Hematopoietic multipotent progenitor cell treated with erythropoietin and hydrocortisone succinate and interleukin-3 and kit ligand, for 4 days (in vitro differentiated cells): ENCODE data around the gene SLC25A12.

ENCODE experiments used
- DNase-seq: peaks from one replicate; pipeline ENCODE4 v3.0.0-alpha.2; 2015

SLC25A12 gene

DNA sequence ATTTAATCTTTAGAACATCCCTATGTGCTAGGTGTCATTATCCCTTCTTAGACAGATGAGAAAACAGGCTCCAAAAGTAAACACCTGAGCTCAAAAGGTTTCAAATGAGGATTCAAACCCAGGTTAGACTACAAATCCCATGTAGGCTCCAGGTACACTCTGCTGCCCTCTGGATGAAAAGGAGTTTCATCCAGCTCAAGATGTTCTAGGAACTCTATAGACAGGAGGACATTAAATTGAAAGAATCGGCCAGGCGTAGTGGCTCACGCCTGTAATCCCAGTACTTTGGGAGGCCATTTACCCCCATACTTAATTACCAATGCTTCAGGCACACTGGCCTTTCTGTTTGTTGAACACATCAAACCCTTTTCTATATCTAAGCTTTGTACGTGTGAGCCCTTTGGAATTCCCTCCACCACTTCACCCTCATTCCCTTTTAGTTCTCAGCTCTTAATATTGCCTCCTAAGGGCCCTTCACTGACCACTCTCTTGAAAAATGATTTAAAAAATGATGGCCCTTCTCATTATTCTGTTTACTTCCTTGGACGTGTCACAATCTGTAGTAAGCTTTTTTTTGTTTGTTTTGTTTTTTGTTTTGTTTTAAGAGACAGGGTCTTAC lies 10.7 kb downstream of the SLC25A12 start:
- no peak for DNase-seq

DNA sequence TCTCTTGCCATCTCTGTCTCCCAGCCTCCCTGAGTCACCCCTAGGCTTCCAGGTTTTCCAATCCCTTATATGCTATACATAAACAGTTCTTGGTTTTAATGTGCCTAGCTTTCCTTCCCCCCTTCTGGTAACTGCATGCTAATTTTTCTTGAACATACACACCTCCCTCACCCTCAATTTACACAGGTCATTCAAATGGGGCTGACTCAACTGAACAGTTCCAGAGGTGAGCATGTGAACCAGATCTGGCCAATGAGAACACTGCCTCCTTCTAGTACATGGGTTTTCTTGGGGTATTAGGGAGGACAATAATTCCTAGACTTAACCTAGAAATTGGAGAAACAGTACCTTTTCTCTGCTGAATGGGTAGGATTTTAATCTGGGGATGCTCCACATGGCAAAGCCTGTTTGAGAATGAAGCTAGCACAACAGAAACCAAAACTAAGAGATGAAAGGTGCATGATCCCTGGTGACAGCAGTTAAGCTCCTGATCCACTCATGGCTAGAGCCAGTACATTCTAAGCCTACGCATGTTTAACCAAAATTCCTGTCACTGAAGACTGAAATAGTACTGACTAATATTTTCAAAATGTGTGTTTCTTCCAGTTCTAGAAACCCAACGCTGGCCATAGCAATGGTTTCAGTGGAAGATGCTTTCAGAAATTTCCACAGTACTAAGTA lies 11.8 kb downstream of the SLC25A12 start:
- DNase-seq: no peak

DNA sequence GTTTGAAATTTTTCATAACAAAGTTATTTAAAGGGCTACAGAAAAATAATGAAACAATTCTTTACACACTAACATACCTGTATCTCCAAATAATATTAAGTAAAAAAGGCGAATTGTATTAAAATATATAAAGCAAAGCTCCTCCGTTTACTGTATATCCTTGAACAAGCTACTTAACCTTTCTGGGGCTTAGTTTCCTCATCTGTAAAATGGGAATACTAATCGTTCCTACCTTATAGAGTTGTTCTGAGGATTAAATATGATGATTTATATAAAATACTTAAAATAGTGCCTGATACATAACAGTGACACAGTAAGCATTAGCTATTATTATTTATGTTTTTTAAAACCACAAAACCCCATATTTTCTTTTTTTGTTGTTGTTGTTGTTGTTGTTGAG lies 13.3 kb downstream of the SLC25A12 start:
- DNase-seq: no peak

DNA sequence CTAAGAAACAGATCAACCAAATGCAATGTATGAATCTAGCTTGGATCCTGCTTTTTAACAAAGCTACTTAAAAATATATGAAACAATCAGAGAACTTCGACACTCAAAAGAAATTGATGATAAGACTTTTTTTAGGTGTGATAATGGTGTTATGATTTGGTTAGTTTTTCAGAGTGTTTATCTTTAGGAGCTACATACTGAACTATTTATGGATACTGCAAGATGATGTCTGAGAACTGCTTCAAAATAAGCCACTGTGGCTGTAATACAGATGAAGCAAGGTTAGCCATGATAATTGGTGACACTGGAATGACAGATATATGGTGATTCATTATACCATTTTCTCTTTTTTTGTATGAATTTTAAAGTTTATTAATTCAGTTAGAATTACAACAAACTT lies 14.2 kb downstream of the SLC25A12 start:
- no peak for DNase-seq

DNA sequence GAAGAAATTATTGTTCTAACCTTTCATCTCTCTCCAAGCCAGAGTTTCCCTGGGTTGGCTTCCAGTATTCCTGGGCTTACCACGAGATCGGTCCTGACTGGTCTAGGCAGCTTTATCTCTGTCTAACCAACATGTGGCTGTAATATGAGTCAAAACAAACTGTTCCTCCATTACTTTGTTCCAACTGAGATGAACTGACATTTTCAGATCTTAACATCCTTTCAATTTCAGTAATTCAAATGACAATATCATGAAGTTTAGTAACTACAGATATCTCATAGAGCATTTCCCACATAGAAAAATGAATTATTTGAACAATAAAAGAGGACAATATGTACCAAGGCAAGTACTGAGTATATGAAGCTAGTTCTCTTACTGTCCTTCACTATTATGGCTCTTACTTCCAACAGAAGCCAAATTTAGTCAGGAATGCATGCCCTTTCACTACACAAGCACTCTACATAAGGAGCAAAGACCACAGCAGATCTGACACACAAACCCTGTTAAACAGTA lies 15.5 kb downstream of the SLC25A12 start:
- peak; percentile 25 for DNase-seq

DNA sequence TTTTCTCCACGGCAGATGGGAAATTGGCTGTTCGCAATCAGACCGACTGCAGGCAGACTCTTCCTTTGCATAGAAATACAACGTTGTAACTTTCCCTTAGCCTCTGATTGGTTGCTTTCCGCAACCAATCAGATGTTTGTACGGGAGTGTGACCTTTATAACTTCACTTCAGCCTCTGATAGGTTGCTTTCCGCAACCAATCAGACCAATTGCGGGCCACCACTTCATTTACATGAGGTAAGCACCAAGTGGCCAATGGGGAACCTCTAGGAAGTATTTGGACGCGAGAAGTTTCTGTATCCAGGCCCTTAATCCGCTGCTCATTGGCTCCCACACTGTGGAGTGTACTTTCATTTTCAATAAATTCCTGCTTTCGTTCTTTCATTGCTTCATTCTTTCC lies 19.1 kb downstream of the SLC25A12 start:
- DNase-seq: no peak

DNA sequence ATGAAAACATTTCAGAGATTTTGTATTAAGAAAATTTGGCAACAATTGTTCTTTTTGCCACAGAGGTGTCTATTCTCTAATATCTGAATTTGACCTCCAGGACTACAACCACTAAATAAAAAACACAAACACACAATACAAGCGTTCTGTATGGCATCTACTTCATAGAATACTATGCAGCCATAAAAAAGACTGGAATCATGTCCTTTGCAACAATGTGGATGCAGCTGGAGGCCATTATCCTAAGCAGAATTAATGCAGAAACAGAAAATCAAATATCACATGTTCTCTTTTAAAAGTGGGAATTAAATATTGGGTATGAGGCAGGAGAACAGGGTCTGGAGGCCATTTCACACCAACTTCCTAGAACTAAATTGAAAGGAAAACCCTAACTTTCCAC lies 19.5 kb downstream of the SLC25A12 start:
- no peak for DNase-seq

DNA sequence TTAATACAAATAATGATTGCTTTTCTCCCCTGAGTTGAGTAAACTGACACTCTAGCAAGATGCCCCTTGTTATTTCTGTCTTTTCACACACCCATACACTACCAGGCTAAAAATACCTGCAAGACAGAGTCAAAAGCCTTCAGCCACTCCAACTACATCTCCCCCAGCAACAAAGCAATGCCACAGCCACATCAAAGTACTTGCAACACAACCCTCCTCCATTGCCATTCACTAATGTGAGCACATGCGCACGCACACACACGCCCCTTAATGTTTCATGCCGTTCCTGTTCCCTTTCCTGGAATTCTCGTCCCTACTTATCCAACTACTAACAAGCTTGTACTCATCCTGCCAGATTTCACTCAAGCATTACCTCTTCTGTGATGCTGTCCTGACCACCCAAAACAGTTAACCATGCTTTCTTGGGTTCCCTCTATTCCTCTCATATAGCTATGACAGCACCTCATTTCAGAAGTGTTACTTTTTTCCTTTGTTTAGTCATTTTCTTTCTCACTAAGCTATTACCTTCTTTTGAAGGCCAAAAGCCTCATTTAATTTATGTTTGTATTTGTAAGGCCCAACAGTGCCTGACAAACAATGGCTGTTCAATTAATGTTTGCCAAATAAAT lies 29.6 kb downstream of the SLC25A12 start:
- DNase-seq: no peak

DNA sequence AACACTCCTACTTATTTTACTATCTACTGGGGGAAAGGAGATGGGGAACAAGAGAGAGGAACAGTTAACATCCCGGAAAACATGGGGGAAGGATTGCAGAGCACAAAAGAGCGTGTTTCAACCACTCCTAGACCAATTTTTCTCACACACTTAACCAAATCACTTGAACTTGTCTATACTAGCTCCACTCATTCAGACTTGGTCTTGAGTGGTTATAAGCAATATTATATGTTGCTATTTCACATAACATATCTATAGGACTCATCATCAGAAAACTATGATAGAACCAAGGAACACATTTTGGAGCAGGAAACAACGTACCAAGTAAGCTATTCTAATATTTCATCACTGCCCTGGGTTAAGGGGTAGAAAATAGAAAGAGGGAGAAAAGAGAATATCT lies 31.5 kb downstream of the SLC25A12 start:
- no peak for DNase-seq

DNA sequence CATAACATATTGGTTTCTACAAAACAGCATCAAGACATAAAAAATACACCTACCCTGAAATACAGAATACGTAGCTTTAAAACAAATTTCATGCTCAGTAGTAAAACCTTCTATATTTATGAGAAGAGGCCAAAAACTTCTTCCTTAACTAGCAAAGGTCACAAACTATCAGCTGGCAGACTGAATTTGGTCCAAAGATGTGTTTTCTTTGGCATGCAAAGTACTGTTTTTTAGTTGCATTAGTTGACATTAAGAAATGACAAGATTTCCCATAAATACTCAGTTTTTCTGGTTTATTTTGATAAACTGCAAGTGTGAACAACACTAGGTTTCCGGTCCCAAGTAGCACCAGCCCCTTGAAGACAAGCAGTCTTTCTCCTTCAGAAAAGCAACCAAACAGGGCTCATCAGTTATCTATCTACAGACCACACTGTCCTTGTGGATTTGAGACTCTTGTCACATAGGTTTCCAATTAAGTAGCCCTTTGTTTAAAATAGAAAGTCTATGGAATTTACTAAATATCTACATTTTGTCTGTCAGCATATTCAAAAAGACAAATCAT lies 35.6 kb downstream of the SLC25A12 start:
- DNase-seq: no peak

DNA sequence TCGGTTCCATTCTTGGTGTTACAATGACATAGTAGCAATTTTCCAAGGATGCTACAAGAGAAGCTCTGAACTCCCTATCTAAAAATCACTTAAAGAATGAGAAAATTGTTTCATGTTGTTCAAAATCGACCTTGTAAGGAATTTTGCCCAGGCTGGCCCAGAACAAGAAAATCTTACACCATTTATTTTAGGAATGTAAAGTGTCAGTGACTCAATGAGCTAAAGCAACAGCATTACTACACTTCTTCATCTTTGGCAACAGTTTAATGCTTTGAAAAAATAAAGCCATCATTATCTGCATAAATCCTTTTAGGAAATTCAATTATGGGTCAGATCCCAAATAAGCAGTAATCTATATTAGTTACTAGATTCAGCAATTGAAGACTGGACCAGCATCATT lies 38.6 kb downstream of the SLC25A12 start:
- DNase-seq: no peak

DNA sequence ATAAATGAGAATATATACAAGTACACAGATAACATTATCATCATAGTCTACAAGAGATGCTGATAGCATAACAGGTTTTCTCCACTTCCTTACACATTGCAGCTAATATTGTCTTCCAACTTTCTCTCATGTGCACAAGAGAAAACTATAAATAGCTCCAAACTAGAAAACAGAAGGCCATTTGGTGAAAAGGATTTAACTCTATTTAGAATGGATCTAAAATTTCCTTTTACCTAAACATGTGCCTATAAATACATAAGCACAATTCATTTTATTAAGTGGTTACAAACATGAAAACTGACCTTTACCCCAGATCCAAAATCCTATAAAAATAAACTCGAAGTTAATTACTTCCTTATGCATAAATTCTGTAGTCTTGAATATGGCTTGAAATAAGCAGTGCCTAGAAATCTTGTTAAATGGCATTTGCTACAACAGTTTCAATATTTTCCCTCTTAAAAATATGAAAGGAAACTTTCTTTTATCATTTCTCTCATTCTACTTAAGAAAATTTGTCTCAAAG lies 41.6 kb downstream of the SLC25A12 start:
- no peak for DNase-seq

DNA sequence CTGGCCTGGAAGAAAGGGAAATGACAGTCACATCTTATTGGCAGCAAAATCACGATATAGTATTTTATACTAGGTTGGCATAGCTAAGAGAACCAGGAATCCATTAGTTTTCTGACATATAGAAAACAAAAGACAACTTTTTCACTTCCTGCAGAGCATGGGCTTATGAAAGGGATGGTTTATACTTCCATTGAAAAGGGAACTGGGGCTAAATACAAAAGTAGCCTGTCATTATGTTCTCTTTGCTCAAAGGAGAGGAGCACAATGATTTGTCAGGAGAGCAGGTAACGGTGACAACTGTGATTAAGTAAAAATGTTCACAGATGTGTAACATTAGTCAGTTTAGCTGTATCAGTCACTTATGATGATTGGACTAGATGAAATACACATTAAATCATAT lies 46.4 kb downstream of the SLC25A12 start:
- no peak for DNase-seq

DNA sequence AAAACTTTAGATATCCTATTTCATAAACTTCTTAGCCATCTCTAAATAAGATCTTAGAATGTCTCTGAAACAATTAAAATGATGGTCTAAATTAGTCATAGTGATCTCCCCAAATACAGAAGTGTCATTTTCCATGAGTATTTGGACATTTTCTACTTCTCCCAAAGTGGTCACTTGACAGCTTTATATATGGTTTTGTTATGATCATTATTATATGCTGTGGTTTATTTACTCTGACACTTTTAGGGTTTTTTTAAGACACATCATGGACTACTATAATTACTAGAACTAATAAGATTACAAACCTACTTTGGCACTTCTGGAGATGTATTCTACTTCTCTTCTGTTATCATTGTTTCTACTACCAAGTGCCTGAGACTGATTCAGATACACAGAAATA lies 47.1 kb downstream of the SLC25A12 start:
- no peak for DNase-seq

DNA sequence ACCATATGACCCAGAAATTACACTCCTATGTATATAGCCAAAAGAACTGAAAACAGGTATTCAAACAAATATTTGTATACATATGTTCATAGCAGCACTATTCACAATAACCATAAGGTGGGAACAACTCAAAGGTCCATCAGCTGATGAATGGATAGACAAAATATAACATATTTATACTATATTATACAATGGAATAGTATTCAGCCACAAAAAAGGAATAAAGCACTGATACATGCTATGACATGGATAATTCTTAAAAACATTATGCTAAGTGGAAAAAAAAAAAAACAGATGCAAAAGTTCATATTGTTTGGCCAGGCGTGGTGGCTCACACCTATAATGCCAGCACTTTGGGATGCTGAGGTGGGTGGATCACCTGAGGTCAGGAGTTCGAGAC lies 52.0 kb downstream of the SLC25A12 start:
- DNase-seq: no peak

DNA sequence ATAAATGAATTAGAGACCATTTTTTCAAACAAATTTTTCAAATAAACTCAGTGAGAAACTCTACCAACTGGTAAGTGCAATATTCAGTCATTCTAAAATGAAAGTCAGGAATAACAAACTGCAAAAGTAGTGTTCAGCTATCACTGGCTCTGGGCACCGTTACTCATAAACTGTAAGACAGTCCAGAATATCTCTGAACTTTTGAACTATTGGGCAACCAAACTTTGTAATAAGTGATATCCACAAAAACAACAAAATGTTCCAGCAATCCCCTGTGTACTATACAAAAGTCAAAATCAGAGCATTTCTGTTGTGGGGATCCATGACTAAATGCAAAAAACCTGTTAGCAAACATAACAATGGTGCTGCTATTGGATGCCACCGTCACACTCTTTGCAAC lies 56.3 kb downstream of the SLC25A12 start:
- no peak for DNase-seq

DNA sequence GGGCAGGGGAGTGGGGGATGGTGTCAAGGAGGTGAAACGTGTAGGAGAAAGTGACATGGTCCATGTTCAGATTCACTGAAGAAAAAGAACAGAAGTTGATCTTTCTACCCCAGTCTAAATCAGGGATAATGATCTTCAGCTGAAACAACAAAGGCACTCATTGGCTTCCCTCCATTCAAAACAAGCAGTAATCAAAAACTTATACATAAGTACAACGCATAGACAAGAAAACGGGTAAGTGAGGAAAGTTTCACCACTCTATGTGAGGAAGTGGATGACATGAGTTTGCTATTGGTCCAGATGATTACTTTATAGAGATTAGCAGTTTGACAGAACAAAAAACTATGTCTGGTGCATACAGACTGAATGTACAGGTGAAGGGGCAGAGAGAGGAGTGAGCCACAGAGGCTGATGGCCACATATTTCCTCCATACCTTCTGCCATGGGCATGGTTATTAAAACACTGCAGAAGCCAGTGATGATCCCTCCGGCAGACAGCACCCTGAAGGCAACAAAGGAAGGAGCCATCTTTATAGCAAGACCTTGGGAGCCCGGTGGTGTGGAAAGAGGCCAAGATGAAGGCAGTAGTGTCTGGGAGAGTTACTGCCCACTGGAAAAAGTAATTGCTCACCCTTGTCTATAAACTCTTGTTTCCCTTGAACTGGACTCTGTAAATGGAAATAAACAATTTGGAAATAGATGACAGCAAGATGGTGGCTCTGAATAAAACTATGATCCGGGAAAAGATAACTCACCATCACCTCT lies 57.7 kb downstream of the SLC25A12 start:
- no peak for DNase-seq

DNA sequence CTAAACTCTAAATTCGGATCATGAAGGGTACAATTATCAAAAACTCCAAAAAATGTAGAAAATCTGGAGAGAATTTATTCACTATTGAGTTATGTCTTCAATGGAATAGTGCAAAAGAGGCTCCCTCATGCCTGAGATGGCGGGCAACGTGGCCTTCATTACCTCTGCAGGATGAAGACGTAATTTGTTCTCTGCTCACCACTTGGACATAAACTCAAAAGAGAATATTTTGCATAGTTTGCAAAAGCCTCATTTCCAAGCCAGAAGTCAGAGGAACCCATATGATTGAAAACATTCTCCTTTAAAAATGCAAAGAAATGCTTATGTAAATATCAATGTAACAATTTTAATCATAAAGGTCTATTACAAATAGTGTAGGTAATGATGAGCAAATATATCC lies 58.7 kb downstream of the SLC25A12 start:
- DNase-seq: no peak

DNA sequence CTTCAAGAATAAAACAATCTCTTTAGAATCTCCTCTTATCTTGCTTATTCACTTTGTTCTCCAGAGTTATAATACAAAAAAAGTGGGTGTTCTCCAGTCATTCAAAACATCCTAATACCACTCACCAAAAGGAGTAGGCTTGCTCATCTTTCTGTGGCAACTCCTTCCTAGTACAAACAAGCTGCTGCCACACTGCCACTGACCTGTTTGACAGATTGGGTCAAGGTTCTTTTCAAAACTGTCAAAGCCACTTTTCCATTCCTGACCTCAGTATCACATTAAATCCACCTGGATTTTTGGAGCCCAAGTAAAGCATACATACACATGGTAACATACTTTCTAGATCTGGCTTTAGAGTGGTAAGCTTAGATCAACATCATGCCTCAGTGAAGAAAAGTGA lies 59.8 kb downstream of the SLC25A12 start:
- no peak for DNase-seq

DNA sequence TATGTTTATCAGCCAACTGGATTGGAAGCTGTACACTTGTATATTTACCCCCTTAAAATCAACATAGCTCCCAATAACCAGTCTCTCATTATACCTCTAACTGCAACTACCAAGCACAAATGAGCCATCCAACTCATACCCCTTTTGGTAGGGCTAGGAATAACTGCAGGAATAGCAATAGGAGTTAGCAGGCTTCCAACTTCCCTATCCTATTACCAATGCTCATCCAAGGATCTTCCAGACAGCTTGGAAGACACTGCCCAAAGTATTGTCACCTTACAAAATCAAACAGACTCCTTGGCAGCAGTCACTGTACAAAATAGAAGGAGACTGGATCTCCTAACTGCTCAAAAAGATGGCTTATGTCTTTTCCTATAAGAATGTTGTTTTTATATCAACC lies 61.6 kb downstream of the SLC25A12 start:
- DNase-seq: no peak

DNA sequence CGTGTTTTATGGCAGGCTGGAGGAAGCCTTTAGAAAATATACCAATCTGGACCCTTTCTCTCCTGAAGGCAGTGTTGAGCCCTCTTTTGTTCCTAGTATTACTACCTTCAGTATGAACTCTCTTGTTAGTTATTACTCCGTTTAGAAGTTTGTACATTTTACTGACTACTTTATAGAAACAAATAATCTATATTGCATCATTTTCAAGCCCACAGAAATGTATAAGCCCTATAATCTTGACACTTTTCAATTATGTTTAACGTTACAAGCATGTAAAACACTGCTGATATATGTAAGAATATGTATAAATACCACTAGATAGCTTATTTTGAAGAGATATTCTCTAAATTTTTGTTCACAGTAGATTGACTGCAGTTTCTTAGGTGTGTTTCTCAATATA lies 64.0 kb downstream of the SLC25A12 start:
- no peak for DNase-seq

DNA sequence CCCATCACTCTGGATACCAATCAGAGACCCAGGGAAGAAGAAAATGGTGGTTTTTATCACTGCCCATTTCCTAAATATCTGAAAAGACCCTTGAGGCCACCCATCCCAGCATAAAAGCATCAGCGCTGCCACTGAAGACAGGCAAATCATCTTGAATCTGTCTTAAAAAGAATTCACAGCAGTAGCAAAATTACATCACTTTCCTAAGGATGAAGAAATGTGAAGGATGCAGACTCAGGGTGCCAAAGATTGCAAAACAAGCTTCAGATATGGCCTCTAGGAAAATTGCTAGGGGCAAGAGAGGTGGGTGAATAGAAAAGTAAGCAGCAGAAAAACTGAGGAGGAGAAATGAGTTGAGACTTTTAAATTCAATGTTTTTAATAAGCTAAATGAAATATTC lies 70.0 kb downstream of the SLC25A12 start:
- peak; percentile 29 for DNase-seq
